ENCODE measurements around the gene CXCL11.

CXCL11 gene

DNA sequence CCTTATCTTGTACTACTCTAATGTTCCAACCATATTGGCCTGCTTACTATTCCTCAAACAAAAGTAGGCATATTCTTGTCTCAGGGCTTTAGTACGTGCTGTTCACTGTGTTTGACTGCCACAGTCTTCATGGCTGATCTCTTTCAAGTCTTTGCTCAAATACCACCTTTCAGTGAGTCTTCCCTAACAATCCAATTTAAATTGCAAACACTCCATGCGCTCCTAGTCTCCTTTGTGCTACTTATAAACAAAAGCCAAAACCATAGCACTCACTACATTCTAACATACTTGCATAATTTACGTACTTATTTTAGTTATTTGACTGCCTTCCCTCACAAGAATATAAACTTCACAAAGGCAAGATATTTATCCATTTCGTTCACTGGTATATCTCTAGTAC is 36.9 kb upstream of the CXCL11 start:
- CTCF ChIA-PET, result no interaction called here
- POLR2A ChIA-PET, result no interaction called here
- TF ChIP-seq, protein P1, sequence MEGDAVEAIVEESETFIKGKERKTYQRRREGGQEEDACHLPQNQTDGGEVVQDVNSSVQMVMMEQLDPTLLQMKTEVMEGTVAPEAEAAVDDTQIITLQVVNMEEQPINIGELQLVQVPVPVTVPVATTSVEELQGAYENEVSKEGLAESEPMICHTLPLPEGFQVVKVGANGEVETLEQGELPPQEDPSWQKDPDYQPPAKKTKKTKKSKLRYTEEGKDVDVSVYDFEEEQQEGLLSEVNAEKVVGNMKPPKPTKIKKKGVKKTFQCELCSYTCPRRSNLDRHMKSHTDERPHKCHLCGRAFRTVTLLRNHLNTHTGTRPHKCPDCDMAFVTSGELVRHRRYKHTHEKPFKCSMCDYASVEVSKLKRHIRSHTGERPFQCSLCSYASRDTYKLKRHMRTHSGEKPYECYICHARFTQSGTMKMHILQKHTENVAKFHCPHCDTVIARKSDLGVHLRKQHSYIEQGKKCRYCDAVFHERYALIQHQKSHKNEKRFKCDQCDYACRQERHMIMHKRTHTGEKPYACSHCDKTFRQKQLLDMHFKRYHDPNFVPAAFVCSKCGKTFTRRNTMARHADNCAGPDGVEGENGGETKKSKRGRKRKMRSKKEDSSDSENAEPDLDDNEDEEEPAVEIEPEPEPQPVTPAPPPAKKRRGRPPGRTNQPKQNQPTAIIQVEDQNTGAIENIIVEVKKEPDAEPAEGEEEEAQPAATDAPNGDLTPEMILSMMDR (IDR thresholded peaks at IDR 0.05; ENCODE audit: insufficient read depth, low read length, missing control alignments), result no peak
- DNase-seq (ENCODE audit: low read depth, low spot score), result no peak
- H3K4me3 ChIP-seq (ENCODE audit: low read depth, low read length), result no peak overlapping the region

DNA sequence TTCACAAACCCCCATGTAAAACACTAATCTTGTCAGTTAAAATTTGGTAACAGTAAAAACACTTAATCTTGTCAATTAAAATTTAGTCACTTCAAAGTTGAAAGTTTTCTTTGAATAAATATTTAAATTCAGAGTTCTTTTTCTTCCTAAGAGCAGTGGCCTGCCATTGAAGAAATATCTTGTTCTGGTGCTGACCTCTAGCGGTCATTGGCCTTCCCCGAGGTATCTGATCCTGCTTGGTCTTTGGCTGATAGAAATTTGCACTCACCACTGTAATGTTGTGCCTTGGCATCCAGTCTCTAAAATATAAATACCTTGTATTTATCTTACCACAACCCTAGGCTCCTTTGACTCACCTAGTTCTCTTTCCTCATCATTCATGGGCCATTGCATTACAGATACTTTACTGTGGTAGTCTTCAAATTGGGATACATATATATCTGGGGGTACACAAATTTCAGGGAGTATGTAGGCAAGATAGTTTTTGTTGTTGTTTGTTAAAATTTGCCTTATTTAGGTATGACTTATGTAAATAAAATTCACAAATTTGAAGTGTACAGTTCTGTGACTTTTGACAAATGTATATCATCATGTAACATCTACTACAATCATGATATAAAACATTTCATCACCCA is 31.9 kb upstream of the CXCL11 start:
- ChIA-PET POLR2A (no interaction called here), CTCF (interaction anchor here (0.7 to 6.7 kb wide), 15 partner anchors 9 to 172 kb away, joined by 3 to 153 read pairs (median 4); partner anchors contain the start of gene SDAD1)
- DNase-seq (ENCODE audit: low read depth, low spot score), result peak; percentile 29
- H3K4me3 ChIP-seq (ENCODE audit: low read depth, low read length), result no peak overlapping the region
- TF ChIP-seq, protein P1 (IDR thresholded peaks at IDR 0.05; ENCODE audit: insufficient read depth, low read length, missing control alignments), result peak; percentile 67

DNA sequence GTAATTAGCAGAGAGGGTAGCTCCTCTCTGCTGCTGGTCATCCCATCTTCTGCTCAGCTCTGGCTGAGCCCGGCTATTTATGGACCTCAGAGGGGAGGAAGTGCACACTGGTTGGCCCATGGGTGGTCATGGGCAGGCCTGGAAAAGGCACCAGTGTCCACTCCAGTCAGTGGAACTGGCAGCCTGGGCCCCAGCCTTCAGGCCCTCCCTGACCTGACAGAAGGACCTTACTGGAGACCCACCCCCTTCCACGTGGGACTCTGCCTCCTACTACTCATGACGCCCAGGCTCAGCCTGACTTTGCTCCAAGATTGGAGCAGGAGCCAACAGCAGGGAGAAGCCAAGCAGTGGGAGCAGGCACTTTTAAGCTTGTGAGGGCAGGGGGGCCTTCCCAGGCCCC is 30.7 kb upstream of the CXCL11 start:
- POLR2A ChIA-PET, result interaction anchor here (0.6 kb wide), 1 partner anchor 168 kb away, joined by 3 read pairs; no protein-coding TSS in a partner anchor
- no peak for DNase-seq (ENCODE audit: low read depth, low spot score)
- H3K4me3 ChIP-seq (ENCODE audit: low read depth, low read length), result no peak overlapping the region
- TF ChIP-seq, protein P1 (IDR thresholded peaks at IDR 0.05; ENCODE audit: insufficient read depth, low read length, missing control alignments), result no peak
- CTCF ChIA-PET, result interaction anchor here (0.6 to 6.7 kb wide), 11 partner anchors 8 to 150 kb away, joined by 3 to 153 read pairs (median 4); partner anchors contain the start of gene SDAD1

DNA sequence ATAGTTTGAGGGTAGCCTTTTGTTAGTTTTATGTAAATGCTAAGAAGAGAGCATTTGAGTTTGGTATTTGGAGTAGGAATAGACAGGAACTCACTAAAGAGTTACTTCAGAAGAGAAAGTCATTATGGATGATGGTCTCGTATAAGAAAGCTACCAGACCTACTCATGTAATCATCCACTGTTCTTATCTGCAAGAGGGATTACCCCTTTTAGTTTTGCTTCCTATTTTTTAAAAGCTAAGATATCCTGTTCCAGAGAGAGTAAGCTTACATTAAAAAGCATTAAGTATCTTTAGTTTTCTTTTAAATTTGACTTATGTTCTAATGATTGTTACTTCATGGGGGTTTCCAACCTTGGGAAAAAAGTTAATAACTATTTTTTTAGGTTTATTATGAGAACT is 26.1 kb upstream of the CXCL11 start:
- DNase-seq (ENCODE audit: low read depth, low spot score), result no peak
- ChIA-PET POLR2A (no interaction called here), CTCF (interaction anchor here (1.3 to 4.8 kb wide), 4 partner anchors 25 to 146 kb away, joined by 5 to 66 read pairs (median 6); no protein-coding TSS in a partner anchor)
- H3K4me3 ChIP-seq (ENCODE audit: low read depth, low read length), result no peak overlapping the region
- TF ChIP-seq, protein P1 (IDR thresholded peaks at IDR 0.05; ENCODE audit: insufficient read depth, low read length, missing control alignments), result no peak

DNA sequence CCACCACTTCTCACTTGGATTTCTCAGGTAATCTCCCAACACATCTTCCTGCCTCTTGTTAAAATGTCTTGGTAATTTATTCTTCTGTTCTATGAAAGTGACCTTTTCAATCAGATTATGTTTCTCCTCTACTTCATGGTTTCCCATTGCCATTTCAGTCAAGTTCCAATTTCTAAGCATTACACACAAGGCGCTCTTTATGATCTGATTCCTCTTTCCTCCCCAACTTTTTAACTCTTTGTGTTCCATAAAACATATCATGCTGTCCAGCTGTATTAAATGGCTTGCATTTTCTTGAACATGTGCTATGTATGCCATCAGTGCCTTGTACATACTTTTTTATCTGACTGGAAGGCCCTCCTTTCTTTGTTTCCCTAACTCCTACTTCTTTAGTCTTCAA is 25.6 kb upstream of the CXCL11 start:
- ChIA-PET CTCF (interaction anchor here (1.3 to 4.8 kb wide), 2 partner anchors 66 to 145 kb away, joined by 5 to 66 read pairs; no protein-coding TSS in a partner anchor), POLR2A (no interaction called here)
- H3K4me3 ChIP-seq (ENCODE audit: low read depth, low read length), result no peak overlapping the region
- no peak for DNase-seq (ENCODE audit: low read depth, low spot score)
- TF ChIP-seq, protein P1 (IDR thresholded peaks at IDR 0.05; ENCODE audit: insufficient read depth, low read length, missing control alignments), result no peak

DNA sequence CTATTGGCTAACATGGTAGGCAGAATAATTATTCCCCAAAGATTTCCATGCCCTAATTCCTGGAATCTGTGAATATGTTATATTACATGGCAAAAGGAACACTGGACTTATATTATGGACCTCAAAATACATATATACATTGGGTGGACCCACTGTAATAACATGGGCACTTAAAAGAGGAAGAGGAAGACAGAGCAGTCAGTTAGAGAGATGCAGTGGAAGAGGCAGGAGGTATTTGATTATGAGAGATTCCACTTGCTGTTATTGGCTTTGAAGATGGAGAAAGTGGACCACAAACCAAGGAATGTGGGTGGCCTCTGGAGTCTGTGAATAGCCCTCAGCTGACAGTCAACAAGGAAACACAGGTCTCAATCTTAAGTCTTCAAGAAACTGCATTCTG is 24.6 kb upstream of the CXCL11 start:
- CTCF ChIA-PET, result no interaction called here
- no peak overlapping the region for H3K4me3 ChIP-seq (ENCODE audit: low read depth, low read length)
- TF ChIP-seq, protein P1 (IDR thresholded peaks at IDR 0.05; ENCODE audit: insufficient read depth, low read length, missing control alignments), result no peak
- no peak for DNase-seq (ENCODE audit: low read depth, low spot score)
- POLR2A ChIA-PET, result no interaction called here

All from AG04449 (cell line).